SJSA1 (cell line): ENCODE data around the gene NRG3. TPM values are rescaled to one million over a fixed set of nuclear protein-coding genes. Genes with fewer than 3 reads are reported as not detected.

ENCODE experiments used
- DNase-seq, 2 experiments: peaks; one replicate each; pipeline ENCODE4 v3.0.0-alpha.2; 2015 to 2020; ENCODE audit warnings: low spot score in 2 of 2, low read depth in 1 of 2
- H3K27ac ChIP-seq: fragments of 250-450 bp; sonication (Bioruptor Pico); 2 replicates; pipeline ENCODE4 v1.5.1; 2020; ENCODE audit warnings: mild to moderate bottlenecking, moderate library complexity
- H3K27me3 ChIP-seq: fragments of 250-450 bp; sonication (Bioruptor Pico); replicated peaks from 2 replicates; pipeline ENCODE4 v1.5.1; 2020; ENCODE audit warnings: mild to moderate bottlenecking, moderate library complexity
- H3K36me3 ChIP-seq: fragments of 250-450 bp; sonication (Bioruptor Pico); 2 replicates; pipeline ENCODE4 v1.5.1; 2020; ENCODE audit warnings: mild to moderate bottlenecking
- H3K4me1 ChIP-seq: fragments of 250-450 bp; sonication (Bioruptor Pico); replicated peaks from 2 replicates; pipeline ENCODE4 v1.6.1; 2021; ENCODE audit warnings: mild to moderate bottlenecking
- H3K4me3 ChIP-seq: fragments of 250-450 bp; sonication (Bioruptor Pico); 2 replicates; pipeline ENCODE4 v1.5.1; 2020; ENCODE audit warnings: mild to moderate bottlenecking
- H3K9me3 ChIP-seq: fragments of 250-450 bp; sonication (Bioruptor Pico); replicated peaks from 2 replicates; pipeline ENCODE4 v1.5.1; 2020; ENCODE audit warnings: mild to moderate bottlenecking
- total RNA-seq: library from RNA; depleted of rRNA; stranded (reverse); fragments of >200 nt; shearing (Covaris generic); gene quantifications from 2 replicates; pipeline ENCODE4 v1.2.3, GENCODE V29; 2014

Gene NRG3
- total RNA-seq, 1 experiment from 2014 or later, result not detected

DNA sequence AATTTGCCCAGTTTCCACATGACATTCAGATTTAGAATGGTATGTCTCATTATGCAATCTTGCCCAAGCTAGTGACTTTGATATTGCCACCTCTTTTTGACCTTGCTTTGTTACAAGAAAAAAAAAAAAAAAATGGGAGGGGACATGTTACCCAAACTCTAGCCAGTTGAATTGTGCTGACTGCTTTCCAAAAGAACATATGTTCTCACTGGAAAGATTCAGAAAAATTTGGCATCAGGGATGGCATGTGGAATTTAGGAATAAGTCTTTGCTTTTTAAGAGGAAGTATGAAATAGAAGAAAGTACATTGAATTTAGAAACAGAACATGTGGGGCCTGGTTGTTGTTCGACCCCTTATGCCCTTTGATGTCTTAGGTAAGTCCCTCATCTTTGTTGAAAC lies 846.8 kb downstream of the NRG3 start:
- H3K9me3 ChIP-seq, result no peaks in the 10 kb centered on the region; the same call in 1 of the 2 replicates

DNA sequence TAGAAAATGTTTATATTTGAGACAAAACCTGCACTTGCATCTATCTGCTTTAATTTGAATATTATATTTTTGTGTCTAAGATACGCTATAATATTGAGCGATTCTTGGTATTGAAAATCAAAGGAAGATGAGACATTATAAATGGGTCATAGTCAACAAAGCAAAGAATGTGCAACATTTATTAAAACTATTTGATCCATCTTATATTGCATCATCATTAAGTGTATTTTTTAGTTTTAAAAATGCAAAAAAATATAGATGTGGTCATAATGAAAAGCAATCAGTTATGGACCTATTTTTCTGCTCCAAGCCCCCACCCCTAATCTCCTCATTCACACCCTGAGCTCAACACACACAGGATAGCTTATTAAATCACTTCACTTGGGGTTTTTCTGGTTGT lies 847.3 kb downstream of the NRG3 start:
- no peaks in the 10 kb centered on the region; the same call in 1 of the 2 replicates for H3K9me3 ChIP-seq
- no peak overlapping the region for H3K27ac ChIP-seq
- no peaks in the 10 kb centered on the region for H3K27me3 ChIP-seq
- H3K36me3 ChIP-seq, result no peaks in the 10 kb centered on the region
- H3K4me3 ChIP-seq, result no peak overlapping the region
- no peaks in the 10 kb centered on the region for H3K4me1 ChIP-seq
- no peak for DNase-seq

More for the DNA sequence above, 846.8 kb downstream of the NRG3 start:
- no peak for DNase-seq
- no peaks in the 10 kb centered on the region for H3K27me3 ChIP-seq
- no peaks in the 10 kb centered on the region for H3K36me3 ChIP-seq
- H3K27ac ChIP-seq, result no peak overlapping the region
- H3K4me1 ChIP-seq, result no peaks in the 10 kb centered on the region
- H3K4me3 ChIP-seq, result no peak overlapping the region

DNA sequence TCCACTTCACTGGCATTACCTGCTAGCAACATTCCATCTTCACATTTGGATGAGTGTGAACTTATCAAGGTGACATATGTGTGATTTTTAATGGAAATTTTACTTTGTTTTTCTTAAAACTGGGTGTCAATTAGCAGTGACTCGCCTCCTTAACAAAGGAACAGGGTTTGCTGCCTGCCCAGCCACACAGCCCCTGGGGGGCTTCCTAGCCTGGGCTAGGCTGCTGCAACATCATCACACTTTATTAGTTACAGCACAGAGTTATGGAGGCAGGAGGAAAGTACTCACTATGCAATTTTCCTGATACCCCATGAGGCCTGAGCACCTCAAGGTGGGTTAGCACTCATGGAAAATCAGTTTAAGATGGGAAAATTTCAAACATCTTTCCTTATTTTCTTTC lies 861.3 kb downstream of the NRG3 start:
- no peak overlapping the region for H3K27ac ChIP-seq

DNA sequence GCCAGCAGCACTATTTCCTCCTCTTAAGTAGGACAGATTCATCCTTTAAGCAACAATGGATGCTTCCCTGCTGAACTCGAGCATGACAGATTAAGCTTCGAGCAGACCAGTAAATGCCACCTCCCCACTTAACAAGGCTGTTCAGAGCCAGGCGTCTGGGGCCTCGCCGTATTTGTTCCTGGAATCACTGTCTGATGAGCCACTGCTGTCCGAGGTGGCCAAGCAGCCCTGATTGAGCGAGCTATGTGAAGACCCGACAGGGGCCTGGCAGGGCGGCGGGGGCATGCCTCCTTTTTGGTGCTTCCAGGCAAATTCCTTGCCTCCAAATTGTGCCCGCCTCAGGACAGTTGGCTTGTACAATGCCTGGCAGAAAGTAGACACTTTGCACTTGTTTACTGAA lies 862.6 kb downstream of the NRG3 start:
- Histone ChIP-seq H3K4me3 (no peak overlapping the region), H3K9me3 (0 out of 2 replicates have a peak, but pooled peaks cover 3% of the 10 kb centered on the region), H3K4me1 (no peaks in the 10 kb centered on the region), H3K27ac (no peak overlapping the region), H3K36me3 (no peaks in the 10 kb centered on the region), H3K27me3 (no peaks in the 10 kb centered on the region)
- DNase-seq, result no peak

More for the DNA sequence above, 861.3 kb downstream of the NRG3 start:
- no peak for DNase-seq
- no peaks in the 10 kb centered on the region for H3K27me3 ChIP-seq
- no peaks in the 10 kb centered on the region for H3K9me3 ChIP-seq
- H3K36me3 ChIP-seq, result no peaks in the 10 kb centered on the region
- H3K4me3 ChIP-seq, result no peak overlapping the region
- no peaks in the 10 kb centered on the region for H3K4me1 ChIP-seq

DNA sequence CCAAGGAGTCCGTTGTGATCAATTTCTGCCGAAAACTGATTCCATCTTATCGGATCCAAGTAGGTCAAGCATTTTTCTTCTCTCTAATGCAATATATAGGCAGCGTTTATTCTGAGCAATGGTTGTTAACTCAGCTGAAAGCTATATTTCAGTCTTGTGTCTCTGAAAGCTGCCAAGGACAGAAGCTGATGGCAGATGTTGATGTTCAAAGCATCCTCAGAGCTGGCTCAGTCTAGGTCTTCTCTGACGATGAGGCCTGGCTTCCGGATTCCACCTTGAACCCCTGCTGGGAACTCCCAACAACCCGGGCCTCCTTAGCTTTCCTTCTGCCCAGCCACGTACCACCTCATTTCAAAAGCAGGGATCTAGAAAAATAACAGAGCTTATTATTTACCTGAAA lies 863.6 kb downstream of the NRG3 start:
- Histone ChIP-seq H3K27ac (no peak overlapping the region), H3K9me3 (peaks cover 3% of the 10 kb centered on the region; the same call in 1 of the 2 replicates), H3K36me3 (no peaks in the 10 kb centered on the region), H3K4me3 (no peak overlapping the region), H3K27me3 (no peaks in the 10 kb centered on the region), H3K4me1 (no peaks in the 10 kb centered on the region)
- DNase-seq, result no peak

DNA sequence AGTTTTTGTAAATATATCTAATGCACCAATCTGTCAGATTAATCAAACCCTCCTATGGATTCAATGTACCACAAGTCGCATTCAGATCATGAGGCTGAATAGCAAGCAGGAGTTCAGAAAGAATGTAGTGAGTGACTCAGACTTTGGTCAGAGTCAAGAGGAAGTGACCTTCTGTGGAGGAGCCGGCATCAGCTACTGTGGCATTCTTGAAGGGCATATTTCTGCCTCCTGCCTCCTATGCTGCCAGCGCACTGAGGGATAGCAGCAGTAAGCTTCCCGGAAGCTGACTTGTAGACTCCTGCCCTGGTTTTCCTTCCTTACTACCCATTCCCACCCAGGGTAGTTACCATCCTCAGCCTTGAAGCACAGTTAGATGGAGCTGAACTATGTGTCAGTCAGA lies 867.5 kb downstream of the NRG3 start:
- DNase-seq, result no peak
- H3K36me3 ChIP-seq, result no peaks in the 10 kb centered on the region
- peaks cover 3% of the 10 kb centered on the region; the same call in 1 of the 2 replicates for H3K9me3 ChIP-seq
- H3K4me1 ChIP-seq, result no peaks in the 10 kb centered on the region
- H3K27ac ChIP-seq, result no peak overlapping the region
- no peaks in the 10 kb centered on the region for H3K27me3 ChIP-seq
- H3K4me3 ChIP-seq, result no peak overlapping the region

DNA sequence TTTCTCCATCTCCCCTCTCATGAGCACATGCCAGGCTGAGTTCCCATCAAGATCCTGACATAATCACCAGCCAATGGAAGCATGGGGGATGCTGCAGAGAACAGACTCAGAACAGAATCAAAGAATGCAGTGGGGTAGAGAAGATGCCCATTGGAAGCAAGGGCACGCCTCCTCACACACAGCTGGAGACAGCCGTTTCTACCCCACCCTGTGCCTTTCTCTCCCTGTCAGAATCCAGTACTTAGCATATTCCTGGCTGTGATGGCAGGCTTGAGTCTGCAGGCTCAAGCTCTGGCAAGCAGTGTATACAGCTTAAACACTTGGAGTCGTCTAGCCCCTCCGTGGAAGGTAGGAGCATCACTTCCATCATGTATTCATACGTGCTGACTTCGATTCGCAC lies 867.9 kb downstream of the NRG3 start:
- no peaks in the 10 kb centered on the region for H3K27me3 ChIP-seq
- no peak overlapping the region for H3K27ac ChIP-seq
- DNase-seq, result no peak

DNA sequence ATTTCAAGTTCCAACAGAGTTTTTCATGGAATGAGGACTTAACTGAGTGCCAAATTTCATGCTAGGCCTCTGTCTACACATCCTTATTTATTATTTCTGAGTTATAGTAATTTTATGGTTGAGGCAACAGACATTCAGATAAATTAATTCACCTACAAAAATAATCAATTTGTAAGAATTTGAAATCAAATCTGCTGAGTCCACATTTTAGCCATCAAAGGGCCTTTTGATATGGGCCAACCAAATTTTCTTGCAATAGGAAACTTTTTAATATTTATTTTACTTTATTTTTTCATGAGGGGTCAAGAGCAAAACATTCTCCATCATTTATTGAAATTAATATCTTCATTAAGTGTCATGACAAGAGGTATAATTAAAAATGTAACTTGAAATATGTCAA lies 875.5 kb downstream of the NRG3 start:
- DNase-seq, result no peak
- H3K36me3 ChIP-seq, result no peaks in the 10 kb centered on the region
- no peak overlapping the region for H3K4me3 ChIP-seq
- no peaks in the 10 kb centered on the region for H3K27me3 ChIP-seq
- H3K4me1 ChIP-seq, result no peaks in the 10 kb centered on the region
- H3K27ac ChIP-seq, result no peak overlapping the region
- no peaks in the 10 kb centered on the region for H3K9me3 ChIP-seq

More for the DNA sequence above, 867.9 kb downstream of the NRG3 start:
- peaks cover 3% of the 10 kb centered on the region; the same call in 1 of the 2 replicates for H3K9me3 ChIP-seq
- no peaks in the 10 kb centered on the region for H3K36me3 ChIP-seq
- H3K4me3 ChIP-seq, result no peak overlapping the region
- H3K4me1 ChIP-seq, result no peaks in the 10 kb centered on the region

DNA sequence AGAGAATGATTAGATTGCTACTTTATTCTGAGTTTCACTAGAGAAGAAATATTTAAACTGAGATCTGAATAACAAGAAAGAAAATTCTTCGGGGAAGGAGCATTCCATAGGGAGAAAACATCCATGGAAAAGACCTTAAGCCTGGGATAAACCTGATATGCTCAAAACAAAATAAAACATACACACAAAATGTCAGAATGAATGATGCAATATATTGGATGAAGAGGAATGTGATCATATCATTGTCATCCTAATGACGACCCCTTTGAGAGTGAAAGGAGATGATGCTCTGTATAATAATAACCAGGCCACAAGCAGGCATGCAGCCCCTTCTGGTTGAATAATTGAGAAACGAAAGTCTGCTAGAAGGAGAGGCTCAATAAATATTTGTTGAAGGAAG lies 882.4 kb downstream of the NRG3 start:
- no peak for DNase-seq
- no peaks in the 10 kb centered on the region for H3K27me3 ChIP-seq
- H3K9me3 ChIP-seq, result no peaks in the 10 kb centered on the region; the same call in 1 of the 2 replicates
- H3K4me1 ChIP-seq, result no peaks in the 10 kb centered on the region
- H3K36me3 ChIP-seq, result no peaks in the 10 kb centered on the region
- H3K27ac ChIP-seq, result no peak overlapping the region
- H3K4me3 ChIP-seq, result no peak overlapping the region

DNA sequence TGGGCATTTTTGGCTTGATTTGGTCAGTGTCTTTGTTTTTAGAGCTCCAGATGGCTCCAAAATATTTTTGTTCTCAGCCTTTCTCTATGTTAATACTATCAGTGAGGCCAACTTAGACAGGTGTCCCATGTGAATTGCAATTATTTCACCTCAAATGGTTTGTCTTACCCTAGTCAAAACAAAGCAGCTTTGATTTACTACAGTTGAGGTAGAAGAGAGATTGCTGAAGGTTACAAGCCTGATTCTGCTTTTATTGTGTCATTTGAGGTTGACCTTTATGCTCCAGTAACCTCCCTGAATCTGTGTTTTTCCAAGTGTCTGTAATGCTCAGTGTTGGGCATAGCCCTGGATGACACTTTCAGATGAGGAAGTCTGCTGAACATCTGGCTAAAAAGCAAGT lies 882.9 kb downstream of the NRG3 start:
- no peaks in the 10 kb centered on the region for H3K27me3 ChIP-seq
- no peak overlapping the region for H3K4me3 ChIP-seq
- H3K36me3 ChIP-seq, result no peaks in the 10 kb centered on the region
- H3K27ac ChIP-seq, result no peak overlapping the region
- no peaks in the 10 kb centered on the region; the same call in 1 of the 2 replicates for H3K9me3 ChIP-seq
- no peaks in the 10 kb centered on the region for H3K4me1 ChIP-seq
- DNase-seq, result no peak

DNA sequence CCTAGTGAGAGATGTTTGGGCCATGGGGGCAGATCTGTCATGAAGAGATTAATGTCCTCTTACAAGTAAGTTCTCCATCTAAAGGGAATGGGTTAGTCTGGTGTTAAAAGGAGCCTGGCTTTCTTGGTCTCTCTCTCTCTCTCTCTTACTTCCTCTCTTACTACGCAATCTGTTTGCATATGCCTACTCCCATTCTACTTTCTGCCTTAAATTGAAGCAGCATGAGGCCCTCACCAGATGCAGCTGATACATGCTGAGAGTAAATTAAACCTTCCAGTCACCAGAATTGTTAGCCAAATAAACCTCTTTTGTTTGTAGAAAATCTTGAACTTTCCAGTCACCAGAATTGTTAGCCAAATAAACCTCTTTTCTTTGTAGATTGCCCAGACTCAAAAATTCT lies 884.1 kb downstream of the NRG3 start:
- Histone ChIP-seq H3K4me3 (no peak overlapping the region), H3K4me1 (no peaks in the 10 kb centered on the region), H3K36me3 (no peaks in the 10 kb centered on the region), H3K27ac (no peak overlapping the region), H3K9me3 (no peaks in the 10 kb centered on the region; the same call in 1 of the 2 replicates), H3K27me3 (no peaks in the 10 kb centered on the region)
- no peak for DNase-seq

DNA sequence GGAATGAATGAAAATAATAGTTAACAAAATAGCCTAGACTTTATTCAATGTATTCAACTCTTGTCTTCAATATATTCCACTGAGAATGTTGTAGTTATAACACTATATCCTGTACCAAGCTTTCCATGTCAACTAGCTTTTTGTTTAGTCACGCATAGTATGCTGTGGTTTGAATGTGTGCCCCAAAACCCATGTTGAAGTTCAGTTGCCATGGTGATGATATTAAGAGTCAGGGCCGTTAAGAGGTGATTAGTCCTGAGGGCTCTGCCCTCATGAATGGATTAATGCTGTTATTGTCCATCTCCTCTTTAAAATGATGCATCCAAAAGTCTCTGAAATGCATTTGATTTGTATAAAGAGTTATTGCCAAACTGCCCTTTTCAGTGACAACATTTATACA lies 887.6 kb downstream of the NRG3 start:
- Histone ChIP-seq H3K4me1 (no peaks in the 10 kb centered on the region), H3K36me3 (no peaks in the 10 kb centered on the region), H3K27me3 (no peaks in the 10 kb centered on the region), H3K27ac (no peak overlapping the region), H3K4me3 (no peak overlapping the region), H3K9me3 (peaks cover 4% of the 10 kb centered on the region; the same call in 1 of the 2 replicates)
- no peak for DNase-seq

DNA sequence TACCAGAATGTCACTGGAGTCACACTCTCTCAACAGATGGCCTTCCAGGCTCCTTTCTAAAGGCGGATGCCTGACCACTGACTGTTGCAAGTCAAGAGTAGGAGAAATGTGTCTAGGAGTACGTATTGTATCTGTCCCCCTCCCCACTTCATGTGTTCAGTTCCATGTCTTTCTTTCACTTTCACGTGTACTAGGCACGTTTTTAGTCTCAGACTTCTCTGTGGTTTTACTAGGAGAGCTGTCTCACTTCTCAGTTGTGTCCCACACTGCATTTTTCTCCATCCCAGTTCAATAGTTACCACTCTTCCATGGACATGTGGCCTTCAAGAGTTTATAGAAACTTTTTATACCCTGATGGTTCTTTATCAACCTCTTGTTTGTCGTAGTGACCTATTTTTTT lies 893.0 kb downstream of the NRG3 start:
- Histone ChIP-seq H3K9me3 (peaks cover 7% of the 10 kb centered on the region), H3K27ac (no peak overlapping the region), H3K36me3 (no peaks in the 10 kb centered on the region), H3K27me3 (no peaks in the 10 kb centered on the region), H3K4me1 (no peaks in the 10 kb centered on the region), H3K4me3 (no peak overlapping the region)
- no peak for DNase-seq

DNA sequence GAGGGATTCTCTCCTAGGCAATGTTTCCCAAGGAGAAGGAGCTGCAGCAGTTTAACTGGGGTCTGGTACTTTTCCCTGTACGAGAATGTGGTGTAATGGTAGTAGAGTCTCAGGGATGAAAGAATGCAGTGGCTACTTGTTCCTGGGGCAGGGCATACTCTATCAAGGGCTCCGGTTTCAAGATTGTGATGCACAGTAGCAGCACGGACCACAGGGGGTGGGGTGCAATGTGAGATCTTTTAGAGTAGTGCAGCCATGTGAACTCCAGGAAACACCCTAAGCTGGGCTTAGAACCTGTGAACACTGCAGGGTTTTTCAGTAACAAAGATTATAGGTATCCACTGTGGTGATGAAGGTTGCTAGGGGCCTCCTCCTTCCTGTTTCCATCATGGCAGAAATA lies 903.9 kb downstream of the NRG3 start:
- DNase-seq, result no peak
- no peak overlapping the region for H3K27ac ChIP-seq
- H3K9me3 ChIP-seq, result 0 out of 2 replicates have a peak, but pooled peaks cover 8% of the 10 kb centered on the region
- H3K4me1 ChIP-seq, result no peaks in the 10 kb centered on the region
- no peaks in the 10 kb centered on the region for H3K36me3 ChIP-seq
- H3K4me3 ChIP-seq, result no peak overlapping the region
- no peaks in the 10 kb centered on the region for H3K27me3 ChIP-seq

DNA sequence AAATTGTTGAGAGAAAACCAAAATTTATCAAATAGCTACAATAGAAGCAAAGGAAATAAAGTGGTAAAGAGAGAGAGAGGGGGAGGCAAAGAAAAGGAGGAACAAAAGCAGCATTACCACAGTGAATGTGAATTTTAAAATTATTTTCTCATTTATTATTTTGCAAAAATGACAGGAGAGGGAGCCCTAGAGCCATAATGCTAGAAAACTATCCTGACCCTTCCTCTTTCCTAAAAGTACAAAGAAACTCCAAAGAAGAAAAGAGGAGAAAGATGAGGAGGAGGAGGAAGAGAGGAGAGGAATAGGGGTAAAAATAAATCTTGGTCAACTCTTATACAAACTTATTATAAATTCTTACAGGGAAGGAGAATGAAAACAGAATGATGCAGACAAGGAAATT lies 921.5 kb downstream of the NRG3 start:
- DNase-seq, result no peak

More for the DNA sequence above, 921.5 kb downstream of the NRG3 start:
- no peaks in the 10 kb centered on the region for H3K36me3 ChIP-seq
- no peak overlapping the region for H3K27ac ChIP-seq
- no peak overlapping the region for H3K4me3 ChIP-seq
- H3K27me3 ChIP-seq, result no peaks in the 10 kb centered on the region
- H3K4me1 ChIP-seq, result no peaks in the 10 kb centered on the region
- no peaks in the 10 kb centered on the region for H3K9me3 ChIP-seq
